ENCODE measurements around the gene BASP1.

BASP1 gene

GRCh38 chr5:17289681-17290539, 72.5 kb downstream of the BASP1 start:
- Histone ChIP-seq H3K9me3 (ENCODE audit: insufficient read depth, low read length) (no peaks in the 10 kb centered on the region), H3K4me3 (ENCODE audit: insufficient read length, low read depth) (no peak overlapping the region), H3K4me1 (ENCODE audit: insufficient read depth, insufficient read length) (no peaks in the 10 kb centered on the region), H3K27me3 (ENCODE audit: insufficient read depth, insufficient read length) (no peaks in the 10 kb centered on the region), H3K9ac (ENCODE audit: insufficient read length, low read depth) (no peak overlapping the region), H3K36me3 (ENCODE audit: insufficient read depth, insufficient read length, low read length) (no peaks in the 10 kb centered on the region)
- TF ChIP-seq SUZ12 (IDR thresholded peaks at IDR 0.05; ENCODE audit: extremely low read depth, insufficient read depth, insufficient read length) (no peak), ZNF274 (IDR thresholded peaks at IDR 0.05; ENCODE audit: low read depth, low read length) (no peak), YY1 (IDR thresholded peaks at IDR 0.05; ENCODE audit: insufficient read depth, insufficient read length) (no peak)
- no peak for DNase-seq (ENCODE audit: low read depth, low spot score)

- no peaks in the 10 kb centered on the region for H3K9me3 ChIP-seq (ENCODE audit: insufficient read depth, low read length)
- H3K9ac ChIP-seq (ENCODE audit: insufficient read length, low read depth): no peak overlapping the region
- no peak for DNase-seq (ENCODE audit: low read depth, low spot score)
- TF ChIP-seq YY1 (IDR thresholded peaks at IDR 0.05; ENCODE audit: insufficient read depth, insufficient read length): no peak
- no peak for TF ChIP-seq ZNF274 (IDR thresholded peaks at IDR 0.05; ENCODE audit: low read depth, low read length)
- no peak for TF ChIP-seq SUZ12 (IDR thresholded peaks at IDR 0.05; ENCODE audit: extremely low read depth, insufficient read depth, insufficient read length)
- H3K36me3 ChIP-seq (ENCODE audit: insufficient read depth, insufficient read length, low read length): no peaks in the 10 kb centered on the region
- H3K27me3 ChIP-seq (ENCODE audit: insufficient read depth, insufficient read length): no peaks in the 10 kb centered on the region
- H3K4me3 ChIP-seq (ENCODE audit: insufficient read length, low read depth): no peak overlapping the region
- no peaks in the 10 kb centered on the region for H3K4me1 ChIP-seq (ENCODE audit: insufficient read depth, insufficient read length)
Observed at GRCh38 chr5:17290540-17290974, 73.1 kb downstream of the BASP1 start.

- no peaks in the 10 kb centered on the region for H3K36me3 ChIP-seq (ENCODE audit: insufficient read depth, insufficient read length, low read length)
- no peak for TF ChIP-seq ZNF274 (IDR thresholded peaks at IDR 0.05; ENCODE audit: low read depth, low read length)
- TF ChIP-seq SUZ12 (IDR thresholded peaks at IDR 0.05; ENCODE audit: extremely low read depth, insufficient read depth, insufficient read length): no peak
- TF ChIP-seq YY1 (IDR thresholded peaks at IDR 0.05; ENCODE audit: insufficient read depth, insufficient read length): no peak
- no peak for DNase-seq (ENCODE audit: low read depth, low spot score)
- H3K9me3 ChIP-seq (ENCODE audit: insufficient read depth, low read length): no peaks in the 10 kb centered on the region
- no peaks in the 10 kb centered on the region for H3K27me3 ChIP-seq (ENCODE audit: insufficient read depth, insufficient read length)
- no peak overlapping the region for H3K4me3 ChIP-seq (ENCODE audit: insufficient read length, low read depth)
- H3K4me1 ChIP-seq (ENCODE audit: insufficient read depth, insufficient read length): no peaks in the 10 kb centered on the region
- no peak overlapping the region for H3K9ac ChIP-seq (ENCODE audit: insufficient read length, low read depth)
Observed at GRCh38 chr5:17292434-17293015, 75.1 kb downstream of the BASP1 start.

GRCh38 chr5:17294639-17295311, 77.3 kb downstream of the BASP1 start:
- Histone ChIP-seq H3K4me1 (ENCODE audit: insufficient read depth, insufficient read length) (no peaks in the 10 kb centered on the region), H3K27me3 (ENCODE audit: insufficient read depth, insufficient read length) (no peaks in the 10 kb centered on the region), H3K9me3 (ENCODE audit: insufficient read depth, low read length) (no peaks in the 10 kb centered on the region), H3K4me3 (ENCODE audit: insufficient read length, low read depth) (no peak overlapping the region), H3K36me3 (ENCODE audit: insufficient read depth, insufficient read length, low read length) (no peaks in the 10 kb centered on the region), H3K9ac (ENCODE audit: insufficient read length, low read depth) (no peak overlapping the region)
- TF ChIP-seq SUZ12 (IDR thresholded peaks at IDR 0.05; ENCODE audit: extremely low read depth, insufficient read depth, insufficient read length) (no peak), ZNF274 (IDR thresholded peaks at IDR 0.05; ENCODE audit: low read depth, low read length) (no peak), YY1 (IDR thresholded peaks at IDR 0.05; ENCODE audit: insufficient read depth, insufficient read length) (no peak)
- DNase-seq (ENCODE audit: low read depth, low spot score): no peak

- Histone ChIP-seq H3K9ac (ENCODE audit: insufficient read length, low read depth) (no peak overlapping the region), H3K4me1 (ENCODE audit: insufficient read depth, insufficient read length) (no peaks in the 10 kb centered on the region), H3K27me3 (ENCODE audit: insufficient read depth, insufficient read length) (no peaks in the 10 kb centered on the region), H3K4me3 (ENCODE audit: insufficient read length, low read depth) (no peak overlapping the region), H3K9me3 (ENCODE audit: insufficient read depth, low read length) (no peaks in the 10 kb centered on the region), H3K36me3 (ENCODE audit: insufficient read depth, insufficient read length, low read length) (no peaks in the 10 kb centered on the region)
- DNase-seq (ENCODE audit: low read depth, low spot score): no peak
- TF ChIP-seq SUZ12 (IDR thresholded peaks at IDR 0.05; ENCODE audit: extremely low read depth, insufficient read depth, insufficient read length): no peak
- no peak for TF ChIP-seq ZNF274 (IDR thresholded peaks at IDR 0.05; ENCODE audit: low read depth, low read length)
- no peak for TF ChIP-seq YY1 (IDR thresholded peaks at IDR 0.05; ENCODE audit: insufficient read depth, insufficient read length)
Observed at GRCh38 chr5:17295671-17296070, 78.2 kb downstream of the BASP1 start.

GRCh38 chr5:17302106-17302505, 84.7 kb downstream of the BASP1 start:
- Histone ChIP-seq H3K9ac (ENCODE audit: insufficient read length, low read depth) (no peak overlapping the region), H3K9me3 (ENCODE audit: insufficient read depth, low read length) (no peaks in the 10 kb centered on the region), H3K4me1 (ENCODE audit: insufficient read depth, insufficient read length) (no peaks in the 10 kb centered on the region), H3K4me3 (ENCODE audit: insufficient read length, low read depth) (no peak overlapping the region), H3K36me3 (ENCODE audit: insufficient read depth, insufficient read length, low read length) (no peaks in the 10 kb centered on the region), H3K27me3 (ENCODE audit: insufficient read depth, insufficient read length) (no peaks in the 10 kb centered on the region)
- no peak for DNase-seq (ENCODE audit: low read depth, low spot score)
- TF ChIP-seq SUZ12 (IDR thresholded peaks at IDR 0.05; ENCODE audit: extremely low read depth, insufficient read depth, insufficient read length): no peak
- no peak for TF ChIP-seq ZNF274 (IDR thresholded peaks at IDR 0.05; ENCODE audit: low read depth, low read length)
- no peak for TF ChIP-seq YY1 (IDR thresholded peaks at IDR 0.05; ENCODE audit: insufficient read depth, insufficient read length)

- TF ChIP-seq YY1 (IDR thresholded peaks at IDR 0.05; ENCODE audit: insufficient read depth, insufficient read length) (no peak), SUZ12 (IDR thresholded peaks at IDR 0.05; ENCODE audit: extremely low read depth, insufficient read depth, insufficient read length) (no peak), ZNF274 (IDR thresholded peaks at IDR 0.05; ENCODE audit: low read depth, low read length) (no peak)
- no peaks in the 10 kb centered on the region for H3K4me1 ChIP-seq (ENCODE audit: insufficient read depth, insufficient read length)
- no peak for DNase-seq (ENCODE audit: low read depth, low spot score)
Observed at GRCh38 chr5:17302604-17303003, 85.2 kb downstream of the BASP1 start.

More at GRCh38 chr5:17302604-17303003, 85.2 kb downstream of the BASP1 start:
- Histone ChIP-seq H3K9ac (ENCODE audit: insufficient read length, low read depth) (no peak overlapping the region), H3K27me3 (ENCODE audit: insufficient read depth, insufficient read length) (no peaks in the 10 kb centered on the region), H3K4me3 (ENCODE audit: insufficient read length, low read depth) (no peak overlapping the region), H3K36me3 (ENCODE audit: insufficient read depth, insufficient read length, low read length) (no peaks in the 10 kb centered on the region), H3K9me3 (ENCODE audit: insufficient read depth, low read length) (no peaks in the 10 kb centered on the region)
